Aorta (tissue), 5 donors: Measurements from ENCODE around the gene NFIA. TPM values are rescaled to one million over a fixed set of nuclear protein-coding genes. Genes with fewer than 3 reads are reported as not detected.
A peak's percentile ranks its signal among the peaks of the same experiment; 100 is the strongest.
"Not testable (repeated sequence)": the region's sequence is repeated elsewhere in the genome, so short reads cannot be mapped to it uniquely, and the experiment has no call there.

Experiments used
- ATAC-seq: fragments of 200-7000 bp; cut with Tn5 transposase; one replicate; pipeline ENCODE4 v1.9.1; 2022; ENCODE audit warnings: moderate library complexity; ENCODE audit not compliant: low FRiP score
- DNase-seq, 2 donors: peaks; one replicate each; pipeline ENCODE4 v3.0.0-alpha.2; 2020
- H3K27ac ChIP-seq, 2 donors: one replicate each; pipeline ENCODE4 v1.5.1; 2013; ENCODE audit warnings: low read length in 2 of 2, mild to moderate bottlenecking in 2 of 2, moderate library complexity in 2 of 2, control low read depth in 1 of 2, inconsistent platforms in 1 of 2, low read depth in 1 of 2
- H3K27me3 ChIP-seq, 2 donors: one replicate each; pipeline ENCODE4 v1.6.1; 2013; ENCODE audit warnings: control low read depth in 1 of 2, low read length in 1 of 2, mild to moderate bottlenecking in 1 of 2, moderate library complexity in 1 of 2; ENCODE audit not compliant: insufficient read depth in 2 of 2, control insufficient read depth in 1 of 2
- H3K36me3 ChIP-seq, 2 donors: one replicate each; pipeline ENCODE4 v1.6.1; 2013; ENCODE audit warnings: control low read depth in 1 of 2, low read length in 1 of 2, mild to moderate bottlenecking in 1 of 2; ENCODE audit not compliant: insufficient read depth in 2 of 2, control insufficient read depth in 1 of 2
- H3K4me1 ChIP-seq, 2 donors: one replicate each; pipeline ENCODE4 v1.6.1; 2013; ENCODE audit warnings: low read length in 2 of 2, control low read depth in 1 of 2, mild to moderate bottlenecking in 1 of 2, moderate library complexity in 1 of 2; ENCODE audit not compliant: insufficient read depth in 2 of 2, control insufficient read depth in 1 of 2
- H3K4me3 ChIP-seq, 2 donors: one replicate each; pipeline ENCODE4 v1.5.1; 2013; ENCODE audit warnings: low read length in 2 of 2, control low read depth in 1 of 2, mild to moderate bottlenecking in 1 of 2
- H3K9me3 ChIP-seq: one replicate; pipeline ENCODE4 v1.6.1; 2013; ENCODE audit warnings: mild to moderate bottlenecking, low read length; ENCODE audit not compliant: control insufficient read depth
- WGBS, 2 donors: extraction: QIAGEN DNeasy Blood & Tissue Kit; methylation state at CpG; one replicate each; pipeline ENCODE4 v1.1.7; 2013; 5-methylcytosine and 5-hydroxymethylcytosine counted together
- intact Hi-C, 2 donors: fragments of 100-400 bp; cut with DNase I; formaldehyde crosslinking; loops; one replicate each; pipeline versions ENCODE4 v1.14.2 to v1.15.0; 2022
- polyA plus RNA-seq, 2 donors: library from polyadenylated mRNA; stranded (reverse); fragments of 200-250 nt; gene quantifications; one replicate each; pipeline ENCODE4 v1.2.3, GENCODE V29; 2013
- total RNA-seq, 2 donors: library from RNA; stranded (reverse); fragmentation: NEBNext Ultra II Directional; extraction: Animal tissue kit (Norgen Biotek cat#: 25700); gene quantifications; one replicate each; pipeline ENCODE4 v1.2.1, GENCODE V29; 2021
- donor health status: healthy with polysubstance abuse.
- donor health status: Bipolar disorder and iron deficiency.
- donor health status: DM: no; HTN: no; CAD: no.
- donor health status: DM: no; HTN: no; CAD: no.
- donor health status: DM: yes; HTN: yes; CAD: no.

Gene NFIA
- total and polyA plus RNA-seq, 4 donors = 15.3 to 221 (median 82.4) TPM

DNA sequence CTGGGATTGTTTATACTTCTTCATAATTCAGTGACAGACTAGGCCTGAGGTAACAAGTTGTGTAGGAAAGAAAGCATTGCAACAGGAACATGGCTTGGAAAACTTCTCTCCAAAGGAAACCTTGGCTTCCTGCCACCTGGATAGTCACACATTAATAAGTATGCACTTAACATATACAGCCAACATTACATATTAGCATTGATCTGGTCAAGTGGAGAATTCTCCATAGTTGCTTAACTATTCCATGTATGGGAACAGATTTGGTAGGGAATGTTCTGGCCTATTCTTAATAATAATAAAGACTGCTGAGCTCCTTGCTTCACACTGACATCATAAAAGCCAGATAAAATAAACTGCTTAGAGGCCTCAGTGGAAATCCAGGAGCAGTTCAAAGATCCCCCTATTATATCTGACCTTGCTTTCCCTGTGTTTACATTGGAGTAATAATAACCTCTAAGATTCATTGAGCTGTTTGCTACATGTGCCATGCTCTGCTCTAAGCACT lies 27.2 kb upstream of the NFIA start:
- Histone ChIP-seq H3K27me3 (no peaks in the 10 kb centered on the region), H3K27ac (peak overlapping the region; percentile 70 to 96), H3K4me1 (peaks cover 0 to 11% of the 10 kb centered on the region in 2 donors), H3K4me3 (no peak overlapping the region), H3K36me3 (no peaks in the 10 kb centered on the region), H3K9me3 (no peaks in the 10 kb centered on the region)
- ATAC-seq = no peak
- no peak for DNase-seq
- intact Hi-C loops = no loop called here

DNA sequence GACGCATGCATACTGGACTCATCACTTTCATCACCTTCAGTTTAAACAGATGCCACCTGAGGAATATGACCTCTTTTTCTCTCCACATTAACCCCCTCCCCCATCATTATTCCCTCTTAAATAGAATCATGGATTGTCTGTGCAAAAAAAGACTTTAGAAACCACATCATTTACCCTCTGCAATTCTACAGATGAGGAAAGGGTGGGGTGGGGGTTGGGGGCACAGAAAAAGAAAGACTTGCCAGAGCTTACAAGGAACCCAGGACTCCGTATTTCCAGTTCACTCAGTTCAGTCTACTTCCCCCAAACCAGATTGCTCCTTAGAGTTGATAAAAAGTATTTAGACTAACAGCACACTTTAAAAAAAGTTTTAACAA lies 26.2 kb upstream of the NFIA start:
- 28% methylated on average over 2 of the region's 2 CpGs for WGBS, 2 donors
- Histone ChIP-seq H3K4me1 (peaks cover 0 to 11% of the 10 kb centered on the region in 2 donors), H3K27ac (peak overlapping the region in 1 of 2 donors; percentile 57), H3K36me3 (no peaks in the 10 kb centered on the region), H3K9me3 (no peaks in the 10 kb centered on the region), H3K27me3 (no peaks in the 10 kb centered on the region), H3K4me3 (peak overlapping the region in 1 of 2 donors; percentile 97)
- intact Hi-C loops = loop anchor here in 1 of 2 donors (2.0 kb wide), 1 partner anchor 21 kb away; no protein-coding TSS in a partner anchor
- ATAC-seq (no peak), DNase-seq (no peak)

DNA sequence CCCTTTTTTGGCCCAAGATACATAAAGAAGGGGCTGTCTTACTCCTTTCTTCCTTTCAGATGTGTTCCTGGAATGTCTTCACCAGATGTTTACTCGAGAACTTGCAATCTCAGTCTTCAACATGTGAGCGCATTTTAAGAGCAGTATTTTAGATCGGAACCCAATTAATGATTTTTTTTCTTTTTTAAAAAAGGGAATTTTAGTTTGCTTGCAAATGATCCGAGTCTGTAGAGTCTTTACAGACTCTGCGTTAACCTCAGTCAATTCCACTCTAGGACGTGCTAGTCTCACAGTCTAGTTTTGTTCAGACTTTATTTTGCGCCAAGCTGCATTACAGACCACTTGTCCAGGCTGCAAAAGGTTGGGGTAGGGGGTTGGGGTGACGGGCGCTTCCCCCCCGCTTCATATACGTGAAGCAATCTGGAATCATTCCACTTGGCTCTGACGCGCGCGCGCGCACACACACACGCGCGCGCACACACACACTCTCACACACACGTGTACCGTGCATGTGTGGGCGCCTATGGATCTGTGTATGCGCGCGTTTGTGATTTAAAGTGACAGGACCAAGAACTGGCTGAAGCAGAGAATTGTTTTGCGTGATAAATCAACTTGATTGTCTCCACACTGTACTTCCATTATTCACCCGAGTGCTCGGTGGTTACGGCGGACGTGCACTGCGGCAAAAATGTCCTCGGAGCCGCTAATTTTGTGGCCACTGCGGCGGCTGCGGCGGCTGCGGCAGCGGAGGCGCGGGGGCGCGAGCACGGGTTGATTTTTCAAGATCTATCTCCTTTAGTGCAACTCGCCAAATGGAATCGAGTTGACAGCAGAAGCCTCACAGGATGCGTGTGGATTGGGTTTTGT lies 25.6 kb upstream of the NFIA start:
- WGBS, 2 donors = 0 to 1% methylated on average over 50 of the region's 50 CpGs
- H3K27ac ChIP-seq = peak overlapping the region; percentile 57 to 70

DNA sequence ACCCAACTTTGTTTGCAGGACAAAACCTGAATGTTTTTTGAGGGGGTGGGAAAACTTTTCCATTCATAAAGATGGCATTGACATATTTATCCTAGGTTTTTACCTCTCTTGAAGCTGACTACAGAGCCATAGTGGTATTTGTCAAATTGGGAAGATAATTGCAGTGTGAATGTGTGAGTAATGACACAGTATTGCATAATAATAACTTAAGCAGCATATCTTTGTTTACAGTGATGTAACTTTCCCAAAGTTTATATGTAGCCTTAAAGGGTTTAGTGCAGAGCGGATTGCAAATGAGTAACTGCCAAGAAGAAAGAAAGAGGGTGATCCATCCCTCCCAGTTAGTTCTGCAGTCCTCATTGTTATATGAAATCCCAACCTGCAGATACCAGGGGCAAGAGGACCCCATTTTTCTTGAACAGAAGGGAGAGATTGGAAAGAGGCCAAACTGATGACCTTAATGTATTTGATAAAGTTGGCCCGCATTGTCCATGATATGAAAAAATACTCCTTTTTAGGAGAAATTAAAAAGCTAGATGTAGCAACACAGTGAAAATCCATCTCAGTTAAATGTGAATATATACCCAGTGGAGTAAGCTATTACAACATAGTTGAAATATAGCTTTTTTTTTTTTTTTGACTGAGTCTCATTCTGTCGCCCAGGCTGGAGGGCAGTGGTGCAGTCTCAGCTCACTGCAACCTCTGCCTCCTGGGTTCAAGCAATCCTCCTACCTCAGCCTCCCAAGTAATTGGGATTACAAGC lies 23.7 kb upstream of the NFIA start:
- Histone ChIP-seq H3K27me3 (no peaks in the 10 kb centered on the region), H3K9me3 (no peaks in the 10 kb centered on the region), H3K4me3 (no peak overlapping the region), H3K27ac (no peak overlapping the region), H3K36me3 (no peaks in the 10 kb centered on the region), H3K4me1 (peaks cover 0 to 11% of the 10 kb centered on the region in 2 donors)
- intact Hi-C loops = no loop called here
- DNase-seq (no peak), ATAC-seq (no peak)
- WGBS, 2 donors = 92 to 96% methylated on average over 3 of the region's 3 CpGs

More for the DNA sequence above, 25.6 kb upstream of the NFIA start:
- Histone ChIP-seq H3K4me3 (peak overlapping the region; percentile 58 to 97), H3K27me3 (no peaks in the 10 kb centered on the region), H3K4me1 (peaks cover 0 to 11% of the 10 kb centered on the region in 2 donors), H3K9me3 (no peaks in the 10 kb centered on the region), H3K36me3 (no peaks in the 10 kb centered on the region)
- DNase-seq = peak; percentile 81
- intact Hi-C loops = loop anchor here in 1 of 2 donors (2.0 kb wide), 1 partner anchor 20 kb away; no protein-coding TSS in a partner anchor
- peak; percentile 69 for ATAC-seq

DNA sequence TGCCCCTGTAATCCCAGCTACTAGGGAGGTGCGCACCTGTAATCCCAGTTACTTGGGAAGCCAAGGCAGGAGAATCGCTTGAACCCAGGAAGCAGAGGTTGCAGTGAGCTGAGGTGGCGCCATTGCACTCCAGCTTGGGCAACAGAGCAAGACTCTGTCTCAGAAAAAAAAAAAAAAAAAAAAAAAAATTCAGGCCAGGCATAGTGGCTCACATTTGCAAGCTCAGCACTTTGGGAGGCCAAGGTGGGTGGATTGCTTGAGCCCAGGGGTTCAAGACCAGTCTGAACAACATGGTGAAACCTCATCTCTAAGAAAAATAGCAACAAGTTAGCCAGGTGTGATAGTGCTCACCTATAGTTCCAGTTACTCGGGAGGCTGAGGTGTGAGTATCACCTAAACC lies 20.8 kb upstream of the NFIA start:
- H3K4me1 ChIP-seq, H3K9me3 ChIP-seq, H3K27ac ChIP-seq, H3K36me3 ChIP-seq, DNase-seq, H3K4me3 ChIP-seq, ATAC-seq, intact Hi-C loops, H3K27me3 ChIP-seq: not testable (repeated sequence)
- 94% methylated on average over 4 of the region's 4 CpGs for WGBS, 2 donors

DNA sequence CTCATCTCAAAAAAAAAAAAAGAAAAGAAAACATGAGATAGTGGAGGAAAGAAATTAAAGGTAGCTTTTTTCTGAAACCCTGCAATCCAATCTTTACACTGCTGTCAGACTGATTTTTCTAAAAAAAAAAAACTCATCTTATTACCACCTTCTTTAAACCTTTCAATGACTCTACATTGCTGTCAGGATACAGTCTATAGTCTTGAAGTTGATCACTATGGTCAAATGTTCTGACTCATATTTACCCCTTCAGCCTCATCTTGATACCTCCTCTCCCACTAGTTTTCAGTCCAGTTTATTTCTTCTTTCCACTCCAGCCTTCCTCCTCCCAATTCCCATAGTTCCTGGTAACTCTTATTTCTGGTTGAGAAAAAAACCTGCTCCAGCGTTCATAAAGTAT lies 17.7 kb upstream of the NFIA start:
- intact Hi-C loops = no loop called here
- ATAC-seq (no peak), DNase-seq (no peak)
- no peaks in the 10 kb centered on the region for H3K36me3 ChIP-seq
- no peaks in the 10 kb centered on the region for H3K4me1 ChIP-seq
- no peak overlapping the region for H3K4me3 ChIP-seq
- 93 to 95% methylated on average over 1 of the region's 1 CpG for WGBS, 2 donors
- H3K27ac ChIP-seq = no peak overlapping the region
- no peaks in the 10 kb centered on the region for H3K9me3 ChIP-seq
- no peaks in the 10 kb centered on the region for H3K27me3 ChIP-seq

DNA sequence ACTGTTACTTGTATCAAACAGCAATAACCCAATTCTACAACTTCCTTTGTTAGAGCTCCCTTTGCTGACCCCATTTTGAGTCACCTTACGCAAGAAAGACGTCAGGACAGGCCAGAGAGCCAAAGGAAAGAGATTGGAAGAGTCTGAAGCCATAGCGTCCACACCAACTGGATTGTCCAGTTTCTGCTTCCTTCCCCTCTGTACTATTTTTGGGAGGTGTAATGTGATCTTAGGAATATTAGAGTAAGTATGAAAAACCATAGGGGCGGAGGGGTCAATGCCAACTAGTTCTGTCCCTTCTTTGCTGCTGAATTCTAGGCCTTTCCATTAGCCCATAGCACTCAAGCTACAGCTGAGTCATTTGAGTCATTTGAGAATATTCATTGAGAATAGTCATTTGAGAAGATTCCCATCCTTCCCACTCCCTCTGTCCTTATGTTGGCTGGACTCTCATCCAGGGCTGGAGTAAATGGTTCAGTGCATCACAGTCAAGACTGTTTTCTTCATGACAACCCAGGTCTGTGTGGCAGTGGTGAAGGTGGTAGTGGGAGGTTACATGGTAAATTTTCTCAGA lies 14.8 kb upstream of the NFIA start:
- H3K27ac ChIP-seq = no peak overlapping the region
- no peaks in the 10 kb centered on the region for H3K27me3 ChIP-seq
- no peak for ATAC-seq
- H3K36me3 ChIP-seq = no peaks in the 10 kb centered on the region
- H3K4me1 ChIP-seq = no peaks in the 10 kb centered on the region
- WGBS, 2 donors = 95 to 96% methylated on average over 4 of the region's 4 CpGs
- no peaks in the 10 kb centered on the region for H3K9me3 ChIP-seq
- no peak overlapping the region for H3K4me3 ChIP-seq
- intact Hi-C loops = no loop called here
- no peak for DNase-seq

DNA sequence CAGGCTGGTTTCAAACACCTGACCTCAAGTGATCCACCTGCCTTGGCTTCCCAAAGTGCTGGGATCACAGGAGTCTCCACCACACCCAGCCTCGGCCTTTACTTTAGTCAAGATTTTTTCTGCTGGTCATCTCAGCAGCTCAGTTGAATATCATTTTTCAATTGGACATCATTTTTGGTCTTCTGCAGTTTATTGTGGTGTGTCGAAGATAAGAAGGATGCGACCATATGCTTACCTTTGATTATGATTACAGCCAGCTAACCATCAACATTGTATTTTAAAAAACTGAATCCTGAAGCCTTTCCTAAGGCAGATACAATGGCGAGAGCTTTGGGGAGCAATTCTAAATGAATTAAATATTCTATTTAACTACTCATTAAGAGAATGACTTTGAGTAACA lies 12.3 kb upstream of the NFIA start:
- DNase-seq (no peak), ATAC-seq (no peak)
- 98 to 99% methylated on average over 4 of the region's 4 CpGs for WGBS, 2 donors
- no peak overlapping the region for H3K4me3 ChIP-seq
- intact Hi-C loops = no loop called here
- H3K9me3 ChIP-seq = no peaks in the 10 kb centered on the region
- no peaks in the 10 kb centered on the region for H3K4me1 ChIP-seq
- H3K36me3 ChIP-seq = no peaks in the 10 kb centered on the region
- no peaks in the 10 kb centered on the region for H3K27me3 ChIP-seq
- H3K27ac ChIP-seq = no peak overlapping the region
